ENCODE measurements around the gene RNF25.

The RNF25 gene

GRCh38 chr2:218626369-218626768 lies 45.4 kb downstream of the RNF25 start:
- DNase-seq (ENCODE audit: low read depth), result no peak

- DNase-seq (ENCODE audit: low read depth), result no peak
Measured at GRCh38 chr2:218623366-218623705, 48.5 kb downstream of the RNF25 start.

DNA sequence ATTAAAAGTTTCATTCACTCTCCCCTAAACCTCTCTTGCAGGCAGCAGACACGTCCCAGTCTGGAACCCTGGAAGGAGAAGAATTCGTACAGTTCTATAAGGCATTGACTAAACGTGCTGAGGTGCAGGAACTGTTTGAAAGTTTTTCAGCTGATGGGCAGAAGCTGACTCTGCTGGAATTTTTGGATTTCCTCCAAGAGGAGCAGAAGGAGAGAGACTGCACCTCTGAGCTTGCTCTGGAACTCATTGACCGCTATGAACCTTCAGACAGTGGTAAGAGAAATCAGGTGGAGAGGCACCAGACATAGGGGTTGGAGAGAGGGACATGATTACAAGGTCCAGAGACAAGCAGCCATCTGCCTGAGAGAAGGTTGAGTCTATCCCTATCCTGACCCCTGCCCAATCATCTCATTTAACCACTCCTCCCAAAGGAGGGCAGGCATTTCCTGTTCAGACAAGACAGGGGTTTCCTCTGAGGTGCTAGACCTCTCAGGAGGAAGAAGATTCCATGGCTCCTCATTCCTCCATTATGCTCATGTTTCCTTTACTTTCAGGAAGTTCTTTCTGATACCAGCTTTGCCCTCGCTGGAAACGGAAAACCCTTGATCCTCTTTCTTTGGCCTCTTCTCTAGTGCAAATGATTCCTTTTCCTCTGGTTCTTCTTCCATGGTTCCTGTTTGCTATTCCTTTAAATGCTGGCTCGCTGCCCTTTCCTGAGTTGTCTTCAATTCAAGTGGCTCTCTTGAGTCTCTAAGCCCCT lies 49.0 kb downstream of the RNF25 start:
- DNase-seq (ENCODE audit: low read depth), result no peak

DNA sequence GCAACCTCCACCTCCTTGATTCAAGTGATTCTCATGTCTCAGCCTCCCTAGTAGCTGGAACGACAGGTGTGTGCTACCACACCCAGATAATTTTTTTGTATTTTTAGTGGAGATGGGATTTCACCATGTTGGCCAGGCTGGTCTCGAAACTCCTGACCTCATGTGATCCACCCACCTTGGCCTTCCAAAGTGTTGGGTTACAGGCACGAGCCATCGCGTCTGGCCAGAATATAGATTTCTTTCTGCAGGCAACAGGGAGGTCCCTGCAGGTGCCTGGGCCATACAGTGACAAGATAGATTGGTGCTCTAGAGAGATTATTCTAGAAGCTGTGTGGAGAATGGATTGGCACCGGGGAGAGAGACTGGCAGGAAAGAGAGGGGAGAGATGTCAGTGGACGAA lies 50.8 kb downstream of the RNF25 start:
- DNase-seq (ENCODE audit: low read depth), result no peak

DNA sequence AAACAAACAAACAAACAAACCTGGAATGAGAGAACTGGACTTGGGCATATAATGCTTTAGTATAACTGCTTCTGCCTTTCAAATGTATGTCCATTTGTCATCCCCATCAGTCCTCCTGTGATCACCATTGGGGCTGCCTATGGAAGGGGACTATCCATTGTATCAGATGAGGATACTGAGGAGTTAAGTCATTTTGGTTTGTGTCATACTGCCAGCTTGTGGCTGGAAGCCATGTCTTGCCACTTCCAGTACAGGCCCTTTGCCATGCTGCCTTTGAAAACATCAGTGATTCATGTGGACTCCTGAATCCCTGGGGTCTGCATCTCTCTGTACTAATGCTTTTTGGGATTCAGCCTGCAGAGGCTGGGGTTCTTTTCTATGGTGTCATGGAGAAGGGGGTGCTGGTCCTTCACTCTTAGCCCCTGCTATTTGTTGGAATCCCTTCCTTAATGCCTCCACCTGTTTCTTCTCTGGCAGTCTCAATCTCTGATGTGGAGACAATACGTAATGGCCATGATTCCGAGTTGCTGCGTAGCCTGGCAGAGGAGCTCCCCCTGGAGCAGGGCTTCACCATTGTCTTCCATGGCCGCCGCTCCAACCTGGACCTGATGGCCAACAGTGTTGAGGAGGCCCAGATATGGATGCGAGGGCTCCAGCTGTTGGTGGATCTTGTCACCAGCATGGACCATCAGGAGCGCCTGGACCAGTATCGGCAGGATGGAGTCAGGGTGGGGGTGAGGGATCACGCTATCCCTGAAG lies 53.5 kb downstream of the RNF25 start:
- no peak for DNase-seq (ENCODE audit: low read depth)

DNA sequence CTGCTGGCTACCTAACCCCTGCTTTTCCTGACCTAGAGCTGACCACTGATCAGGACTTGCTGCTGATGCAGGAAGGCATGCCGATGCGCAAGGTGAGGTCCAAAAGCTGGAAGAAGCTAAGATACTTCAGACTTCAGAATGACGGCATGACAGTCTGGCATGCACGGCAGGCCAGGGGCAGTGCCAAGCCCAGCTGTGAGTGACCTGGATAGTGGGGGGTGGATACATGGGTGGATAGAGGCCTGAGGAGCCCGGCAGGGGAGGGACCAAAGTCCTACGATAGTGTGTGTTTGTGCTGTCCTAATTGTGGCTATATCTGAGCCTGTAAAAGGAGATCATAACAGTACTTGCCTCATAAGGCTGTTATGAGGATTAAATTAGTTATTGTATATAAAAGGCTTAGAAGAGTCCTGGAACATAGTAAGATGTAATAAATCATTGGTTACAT lies 55.9 kb downstream of the RNF25 start:
- no peak for DNase-seq (ENCODE audit: low read depth)

Measured in activated T-cell treated with anti-CD3 and anti-CD28 coated beads for 24 hours (primary cell).